Calu3 (cell line): Measurements from ENCODE around the gene MESP1. TPM values are rescaled to one million over a fixed set of nuclear protein-coding genes. Genes with fewer than 3 reads are reported as not detected.

Experiments
- BruUV-seq: library from RNA; stranded (reverse); fragments of 400-500 nt; replicated peaks from 2 replicates; lab custom pipeline; 2021; lab: Mats Ljungman, UMichigan
- CTCF ChIA-PET: fragments of 300-600 bp; sonication (Branson Sonifier 250); formaldehyde crosslinking; loops from one replicate; lab custom pipeline; 2022; ENCODE audit warnings: antibody characterized with exemption; lab: Charles Lee
- DNase-seq: peaks from one replicate; pipeline ENCODE4 v3.0.0; 2022
- H3K27ac Mint-ChIP-seq: one replicate; pipeline ENCODE4 v1.8.0; 2022; ENCODE audit warnings: mixed read lengths; ENCODE audit not compliant: unreplicated experiment
- H3K27me3 Mint-ChIP-seq: one replicate; pipeline ENCODE4 v1.8.0; 2022; ENCODE audit warnings: mixed read lengths; ENCODE audit not compliant: unreplicated experiment
- H3K36me3 Mint-ChIP-seq: one replicate; pipeline ENCODE4 v1.8.0; 2022; ENCODE audit warnings: mild to moderate bottlenecking, moderate library complexity, mixed read lengths; ENCODE audit not compliant: insufficient read depth, unreplicated experiment
- H3K4me1 Mint-ChIP-seq: one replicate; pipeline ENCODE4 v1.8.0; 2022; ENCODE audit warnings: mild to moderate bottlenecking, low read depth, mixed read lengths; ENCODE audit not compliant: unreplicated experiment
- H3K4me3 Mint-ChIP-seq: one replicate; pipeline ENCODE4 v1.8.0; 2022; ENCODE audit warnings: mild to moderate bottlenecking, low read depth, moderate library complexity, mixed read lengths; ENCODE audit not compliant: unreplicated experiment
- H3K9me3 Mint-ChIP-seq: one replicate; pipeline ENCODE4 v1.8.0; 2022; ENCODE audit warnings: low read depth, mixed read lengths; ENCODE audit not compliant: unreplicated experiment
- intact Hi-C: fragments of 100-400 bp; cut with micrococcal nuclease; formaldehyde crosslinking; loops from one replicate; pipeline ENCODE4 v1.10.0; 2022; ENCODE audit not compliant: unreplicated experiment
- total RNA-seq: library from RNA; stranded (reverse); gene quantifications from 2 replicates; pipeline ENCODE4 v1.2.3, GENCODE V29; 2022
- TF ChIP-seq, protein P1 (sequence below): fragments of 200-600 bp; IDR thresholded peaks from one replicate; pipeline ENCODE4 v1.8.0; 2022; ENCODE audit warnings: antibody characterized with exemption; ENCODE audit not compliant: unreplicated experiment

The MESP1 gene
- total RNA-seq, 1 experiment from 2014 or later = 5.3 TPM

DNA sequence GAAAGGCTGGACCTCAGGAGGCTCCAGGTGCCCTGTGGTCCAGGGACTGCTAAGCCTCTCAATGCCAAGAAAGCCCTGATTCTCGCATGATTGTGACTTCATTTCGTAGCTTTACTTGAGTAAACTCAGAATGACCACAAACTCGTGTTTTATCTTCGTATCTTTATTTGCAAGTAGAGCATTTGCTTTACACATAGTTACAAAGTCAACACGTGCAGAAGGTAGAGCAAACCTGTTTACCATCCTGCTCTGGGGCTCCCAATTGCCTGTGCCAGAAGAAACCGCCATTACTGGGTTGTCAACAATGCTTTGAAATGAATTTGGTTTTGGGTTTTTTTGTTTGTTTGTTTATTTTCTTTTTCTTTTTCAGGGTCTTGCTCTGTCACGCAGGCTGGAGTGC lies 5.8 kb upstream of the MESP1 start:
- H3K4me1 Mint-ChIP-seq = peaks cover 51% of the 10 kb centered on the region
- H3K9me3 Mint-ChIP-seq = no peaks in the 10 kb centered on the region
- intact Hi-C loops = no loop called here
- TF ChIP-seq, protein P1, sequence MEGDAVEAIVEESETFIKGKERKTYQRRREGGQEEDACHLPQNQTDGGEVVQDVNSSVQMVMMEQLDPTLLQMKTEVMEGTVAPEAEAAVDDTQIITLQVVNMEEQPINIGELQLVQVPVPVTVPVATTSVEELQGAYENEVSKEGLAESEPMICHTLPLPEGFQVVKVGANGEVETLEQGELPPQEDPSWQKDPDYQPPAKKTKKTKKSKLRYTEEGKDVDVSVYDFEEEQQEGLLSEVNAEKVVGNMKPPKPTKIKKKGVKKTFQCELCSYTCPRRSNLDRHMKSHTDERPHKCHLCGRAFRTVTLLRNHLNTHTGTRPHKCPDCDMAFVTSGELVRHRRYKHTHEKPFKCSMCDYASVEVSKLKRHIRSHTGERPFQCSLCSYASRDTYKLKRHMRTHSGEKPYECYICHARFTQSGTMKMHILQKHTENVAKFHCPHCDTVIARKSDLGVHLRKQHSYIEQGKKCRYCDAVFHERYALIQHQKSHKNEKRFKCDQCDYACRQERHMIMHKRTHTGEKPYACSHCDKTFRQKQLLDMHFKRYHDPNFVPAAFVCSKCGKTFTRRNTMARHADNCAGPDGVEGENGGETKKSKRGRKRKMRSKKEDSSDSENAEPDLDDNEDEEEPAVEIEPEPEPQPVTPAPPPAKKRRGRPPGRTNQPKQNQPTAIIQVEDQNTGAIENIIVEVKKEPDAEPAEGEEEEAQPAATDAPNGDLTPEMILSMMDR = no peak
- BruUV-seq = no TSS peak
- H3K27me3 Mint-ChIP-seq = no peaks in the 10 kb centered on the region
- no peak for DNase-seq
- CTCF ChIA-PET = interaction anchor here (1.2 kb wide), 1 partner anchor 89 kb away, joined by 4 read pairs; no protein-coding TSS in a partner anchor
- H3K27ac Mint-ChIP-seq = no peak overlapping the region
- no peaks in the 10 kb centered on the region for H3K36me3 Mint-ChIP-seq
- no peak overlapping the region for H3K4me3 Mint-ChIP-seq

DNA sequence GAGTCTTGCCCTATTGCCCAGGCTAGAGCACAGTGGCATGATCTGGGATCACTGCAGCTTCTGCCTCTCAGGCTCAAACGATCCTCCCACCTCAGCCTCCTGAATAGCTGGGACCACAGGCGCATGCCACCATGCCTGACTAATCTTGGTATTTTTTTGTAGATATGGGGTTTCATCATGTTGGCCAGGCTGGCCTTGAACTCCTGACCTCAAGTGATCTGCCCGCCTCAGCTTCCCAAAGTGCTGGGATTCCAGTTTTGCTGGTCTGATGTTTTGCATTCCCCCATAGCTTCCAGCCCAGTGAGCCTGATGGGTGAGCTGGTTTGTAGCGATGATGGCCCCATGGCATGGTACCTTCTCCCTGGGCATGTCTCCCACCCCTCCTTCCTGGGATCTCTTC lies 4.7 kb upstream of the MESP1 start:
- TF ChIP-seq, protein P1 = no peak
- Mint-ChIP-seq H3K27ac (peak overlapping the region; percentile 17), H3K36me3 (no peaks in the 10 kb centered on the region), H3K27me3 (no peaks in the 10 kb centered on the region), H3K4me1 (peaks cover 44% of the 10 kb centered on the region), H3K9me3 (no peaks in the 10 kb centered on the region), H3K4me3 (no peak overlapping the region)
- intact Hi-C loops = no loop called here
- no TSS peak for BruUV-seq
- CTCF ChIA-PET = interaction anchor here (0.8 to 1.1 kb wide), 2 partner anchors 16 to 119 kb away, joined by 3 read pairs; no protein-coding TSS in a partner anchor
- DNase-seq = no peak

DNA sequence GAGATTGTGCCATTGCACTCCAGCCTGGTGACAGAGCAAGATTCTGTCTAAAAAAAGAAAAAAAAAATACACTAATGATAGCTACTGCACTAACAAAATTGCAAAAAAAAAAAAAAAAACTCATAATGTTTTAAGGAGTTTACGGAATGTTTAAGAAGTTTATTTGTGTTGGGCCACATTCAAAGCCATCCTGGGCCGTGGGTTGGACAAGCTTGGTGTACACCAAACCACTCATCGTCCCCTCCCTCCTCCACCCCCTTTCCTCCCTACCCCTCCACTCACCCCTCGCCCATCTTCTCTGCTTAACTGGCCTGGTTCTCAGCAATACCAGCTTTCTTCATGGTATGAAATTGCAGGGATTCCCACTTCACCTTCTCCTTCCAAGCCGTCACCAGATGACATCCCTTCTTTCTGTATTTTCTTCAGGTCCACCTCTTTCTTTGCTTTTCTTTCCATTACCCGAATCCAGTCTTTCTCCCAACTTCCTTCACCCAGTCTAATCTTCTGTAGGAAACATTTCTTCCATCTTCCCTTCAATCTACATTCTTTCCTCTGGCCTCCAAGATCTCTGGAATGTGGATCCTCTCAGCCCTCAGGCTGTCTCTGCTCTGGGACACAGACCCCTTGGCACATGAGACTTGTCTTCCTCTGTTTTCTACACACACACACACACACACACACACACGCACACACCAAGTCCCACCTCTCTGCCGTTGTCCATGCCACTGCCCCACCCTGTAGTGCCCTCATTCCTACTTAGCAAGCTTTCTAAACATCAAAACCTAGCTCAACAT lies 3.5 kb upstream of the MESP1 start:
- CTCF ChIA-PET = interaction anchor here (0.6 to 1.1 kb wide), 3 partner anchors 11 to 120 kb away, joined by 3 read pairs; no protein-coding TSS in a partner anchor
- no TSS peak for BruUV-seq
- TF ChIP-seq, protein P1 = no peak
- Mint-ChIP-seq H3K27ac (no peak overlapping the region), H3K9me3 (no peaks in the 10 kb centered on the region), H3K36me3 (peaks cover 6% of the 10 kb centered on the region), H3K4me3 (no peak overlapping the region), H3K27me3 (no peaks in the 10 kb centered on the region), H3K4me1 (peaks cover 32% of the 10 kb centered on the region)
- DNase-seq = no peak
- intact Hi-C loops = no loop called here

DNA sequence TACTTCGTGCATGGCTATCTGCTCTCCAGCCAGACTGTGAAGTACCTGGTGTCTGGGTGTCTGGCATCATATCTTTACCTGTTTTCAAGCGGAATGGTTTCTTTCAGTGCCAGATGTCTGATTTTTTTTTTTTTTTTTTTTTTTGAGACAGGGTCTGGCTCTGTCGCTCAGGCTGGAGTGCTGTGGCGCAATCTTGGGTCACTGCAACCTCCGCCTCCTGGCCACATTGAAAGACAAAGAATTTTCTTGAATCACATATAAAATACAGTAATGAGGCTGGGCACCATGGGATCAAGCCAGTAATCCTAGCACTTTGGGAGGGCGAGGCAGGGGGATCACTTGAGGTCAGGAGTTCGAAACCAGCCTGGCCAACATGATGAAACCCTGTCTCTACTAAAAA lies 2.8 kb upstream of the MESP1 start:
- no peak overlapping the region for H3K4me3 Mint-ChIP-seq
- H3K9me3 Mint-ChIP-seq = no peaks in the 10 kb centered on the region
- peaks cover 3% of the 10 kb centered on the region for H3K27me3 Mint-ChIP-seq
- no peak for DNase-seq
- CTCF ChIA-PET = interaction anchor here (0.6 kb wide), 1 partner anchor 11 kb away, joined by 3 read pairs; no protein-coding TSS in a partner anchor
- H3K27ac Mint-ChIP-seq = no peak overlapping the region
- peaks cover 30% of the 10 kb centered on the region for H3K4me1 Mint-ChIP-seq
- intact Hi-C loops = no loop called here
- peaks cover 7% of the 10 kb centered on the region for H3K36me3 Mint-ChIP-seq
- TF ChIP-seq, protein P1 = no peak
- no TSS peak for BruUV-seq
